ENCODE data around the gene CDH6.

- no peak for TF ChIP-seq CTCF (IDR thresholded peaks at IDR 0.05; ENCODE audit: borderline replicate concordance, extremely low read depth, low read length, poor library complexity, severe bottlenecking)
- TF ChIP-seq EZH2 (IDR thresholded peaks at IDR 0.05; ENCODE audit: borderline replicate concordance, low read depth, low read length, severe bottlenecking) = no peak
Observed at GRCh38 chr5:31372124-31372523, 178.6 kb downstream of the CDH6 start.

Data from DND-41 (cell line).